Measurements from ENCODE around the gene PLEKHG3. TPM values are rescaled to one million over a fixed set of nuclear protein-coding genes. Genes with fewer than 3 reads are reported as not detected.
"Not testable (repeated sequence)": the region's sequence is repeated elsewhere in the genome, so short reads cannot be mapped to it uniquely, and the experiment has no call there.

Gene PLEKHG3
- total and polyA plus RNA-seq, 10 of the 15 experiments (the other 5 are each of a cell fraction or from before 2014, with no cell fraction given) = 0.03 to 0.73 (median 0.07) TPM; not detected in 5

DNA sequence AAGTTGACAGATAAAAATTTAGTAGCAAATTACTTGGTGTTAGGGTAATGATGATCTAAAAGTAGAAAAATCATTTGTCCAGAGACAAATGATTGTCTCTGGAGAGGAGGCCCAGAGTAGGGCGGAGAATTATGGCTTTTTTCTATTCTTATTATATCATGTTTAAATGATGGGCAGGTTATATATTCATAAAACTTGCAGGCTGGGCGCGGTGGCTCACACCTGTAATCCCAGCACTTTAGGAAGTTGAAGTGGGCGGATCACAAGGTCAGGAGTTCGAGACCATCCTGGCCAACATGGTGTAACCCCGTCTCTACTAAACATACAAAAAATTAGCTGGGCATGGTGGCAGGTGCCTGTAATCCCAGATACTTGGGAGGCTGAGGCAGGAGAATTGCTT, 13.6 kb upstream of the PLEKHG3 start:
- BruUV-seq (replicated peaks) = not testable (repeated sequence)

DNA sequence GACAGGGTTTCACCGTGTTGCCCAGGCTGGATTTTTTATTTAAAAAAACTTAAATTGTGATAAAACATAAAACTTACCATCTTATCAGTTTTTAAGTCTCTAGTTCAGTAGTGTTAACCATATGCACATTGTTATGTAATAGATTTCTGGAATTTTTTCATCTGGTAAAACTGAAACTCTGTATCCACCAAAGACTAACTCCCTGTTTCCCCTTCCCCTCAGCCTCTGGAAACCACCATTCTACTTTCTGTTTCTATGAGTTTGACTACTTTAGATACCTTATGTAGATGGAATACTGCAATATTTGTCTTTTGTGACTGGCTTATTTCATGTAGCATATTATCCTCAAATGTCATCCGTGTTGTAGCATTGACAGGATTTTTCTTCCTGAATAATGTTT, 12.8 kb upstream of the PLEKHG3 start:
- no TSS peak for BruUV-seq (replicated peaks)
- ATAC-seq (no peak), FAIRE-seq (no peak), DNase-seq (ENCODE audit: low read depth, low spot score) (no peak)
- no peaks in the 10 kb centered on the region for H3K4me1 ChIP-seq (ENCODE audit: control insufficient read depth, insufficient read depth, low read length)
- no peak overlapping the region for H3K27ac ChIP-seq (ENCODE audit: control insufficient read depth, insufficient read depth)
- H3K79me2 ChIP-seq (ENCODE audit: control insufficient read depth, insufficient read depth, low read length) = no peaks in the 10 kb centered on the region
- no peaks in the 10 kb centered on the region for H4K20me1 ChIP-seq (ENCODE audit: control insufficient read depth, insufficient read depth)
- H2AFZ ChIP-seq (ENCODE audit: control insufficient read depth, low read depth, low read length) = no peak overlapping the region
- H3K9me3 ChIP-seq (replicated peaks; ENCODE audit: control insufficient read depth, insufficient read depth, low read length) = no peaks in the 10 kb centered on the region
- SMC1A ChIA-PET (ENCODE audit: uncharacterized antibody, unreplicated experiment) = no interaction called here
- H3K4me3 ChIP-seq = no peak overlapping the region
- H3K9ac ChIP-seq (ENCODE audit: control insufficient read depth, insufficient read depth, low read length) = no peak overlapping the region
- intact Hi-C loops (cut with micrococcal nuclease; ENCODE audit: unreplicated experiment) = no loop called here
- CTCF ChIA-PET = no interaction called here
- TF ChIP-seq, protein P1, sequence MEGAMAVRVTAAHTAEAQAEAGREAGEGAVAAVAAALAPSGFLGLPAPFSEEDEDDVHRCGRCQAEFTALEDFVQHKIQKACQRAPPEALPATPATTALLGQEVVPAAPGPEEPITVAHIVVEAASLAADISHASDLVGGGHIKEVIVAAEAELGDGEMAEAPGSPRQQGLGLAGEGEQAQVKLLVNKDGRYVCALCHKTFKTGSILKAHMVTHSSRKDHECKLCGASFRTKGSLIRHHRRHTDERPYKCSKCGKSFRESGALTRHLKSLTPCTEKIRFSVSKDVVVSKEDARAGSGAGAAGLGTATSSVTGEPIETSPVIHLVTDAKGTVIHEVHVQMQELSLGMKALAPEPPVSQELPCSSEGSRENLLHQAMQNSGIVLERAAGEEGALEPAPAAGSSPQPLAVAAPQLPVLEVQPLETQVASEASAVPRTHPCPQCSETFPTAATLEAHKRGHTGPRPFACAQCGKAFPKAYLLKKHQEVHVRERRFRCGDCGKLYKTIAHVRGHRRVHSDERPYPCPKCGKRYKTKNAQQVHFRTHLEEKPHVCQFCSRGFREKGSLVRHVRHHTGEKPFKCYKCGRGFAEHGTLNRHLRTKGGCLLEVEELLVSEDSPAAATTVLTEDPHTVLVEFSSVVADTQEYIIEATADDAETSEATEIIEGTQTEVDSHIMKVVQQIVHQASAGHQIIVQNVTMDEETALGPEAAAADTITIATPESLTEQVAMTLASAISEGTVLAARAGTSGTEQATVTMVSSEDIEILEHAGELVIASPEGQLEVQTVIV (IDR thresholded peaks at IDR 0.05; ENCODE audit: borderline replicate concordance, partially characterized antibody) = no peak
- TF ChIP-seq IKZF2 (IDR thresholded peaks at IDR 0.05) (peak in 1 of 2 experiments; percentile 24; a peak in 1 of 4 replicates), KLF5 (IDR thresholded peaks at IDR 0.05; ENCODE audit: partially characterized antibody) (no peak)
- POLR2A ChIA-PET = no interaction called here
- WGBS (ENCODE audit: insufficient coverage, insufficient replicate concordance, low lambda C conversion rate, missing lambda C conversion rate) = 15% methylated on average over 2 of the region's 2 CpGs
- no peaks in the 10 kb centered on the region for H3K36me3 ChIP-seq (ENCODE audit: control insufficient read depth in 2 of 2, insufficient read depth in 2 of 2, low read length in 1 of 2)
- RAD21 ChIA-PET (ENCODE audit: unreplicated experiment) = no interaction called here
- in situ Hi-C loops (cut with MboI) = no loop called here
- peaks cover 0 to 2% of the 10 kb centered on the region in 2 experiments; a peak in 2 of 4 replicates for H3K27me3 ChIP-seq (replicated peaks in 1 of 2; ENCODE audit: control insufficient read depth in 2 of 2, insufficient read depth in 2 of 2, low read length in 1 of 2)
- H3K4me2 ChIP-seq (ENCODE audit: control insufficient read depth, insufficient read depth) = no peak overlapping the region

More for the DNA sequence above, 13.6 kb upstream of the PLEKHG3 start:
- H2AFZ ChIP-seq (ENCODE audit: control insufficient read depth, low read depth, low read length); SMC1A ChIA-PET (ENCODE audit: uncharacterized antibody, unreplicated experiment); CTCF ChIA-PET; H3K79me2 ChIP-seq (ENCODE audit: control insufficient read depth, insufficient read depth, low read length); H3K27me3 ChIP-seq (replicated peaks in 1 of 2; ENCODE audit: control insufficient read depth in 2 of 2, insufficient read depth in 2 of 2, low read length in 1 of 2); DNase-seq (ENCODE audit: low read depth, low spot score); RAD21 ChIA-PET (ENCODE audit: unreplicated experiment); H3K27ac ChIP-seq (ENCODE audit: control insufficient read depth, insufficient read depth); H3K4me1 ChIP-seq (ENCODE audit: control insufficient read depth, insufficient read depth, low read length); intact Hi-C loops (cut with micrococcal nuclease; ENCODE audit: unreplicated experiment); H3K9ac ChIP-seq (ENCODE audit: control insufficient read depth, insufficient read depth, low read length); POLR2A ChIA-PET; H3K4me3 ChIP-seq; H3K9me3 ChIP-seq (replicated peaks; ENCODE audit: control insufficient read depth, insufficient read depth, low read length); H4K20me1 ChIP-seq (ENCODE audit: control insufficient read depth, insufficient read depth); H3K4me2 ChIP-seq (ENCODE audit: control insufficient read depth, insufficient read depth); H3K36me3 ChIP-seq (ENCODE audit: control insufficient read depth in 2 of 2, insufficient read depth in 2 of 2, low read length in 1 of 2); FAIRE-seq; in situ Hi-C loops (cut with MboI); ATAC-seq: not testable (repeated sequence)
- WGBS (ENCODE audit: insufficient coverage, insufficient replicate concordance, low lambda C conversion rate, missing lambda C conversion rate) = 57% methylated on average over 6 of the region's 6 CpGs
